Epidermal melanocyte (primary cell): Measurements from ENCODE around the gene ACACA.

Source experiments
- DNase-seq: peaks from one replicate; pipeline ENCODE4 v3.0.0; 2011; ENCODE audit warnings: low spot score; ENCODE audit not compliant: insufficient read length

Gene ACACA

DNA sequence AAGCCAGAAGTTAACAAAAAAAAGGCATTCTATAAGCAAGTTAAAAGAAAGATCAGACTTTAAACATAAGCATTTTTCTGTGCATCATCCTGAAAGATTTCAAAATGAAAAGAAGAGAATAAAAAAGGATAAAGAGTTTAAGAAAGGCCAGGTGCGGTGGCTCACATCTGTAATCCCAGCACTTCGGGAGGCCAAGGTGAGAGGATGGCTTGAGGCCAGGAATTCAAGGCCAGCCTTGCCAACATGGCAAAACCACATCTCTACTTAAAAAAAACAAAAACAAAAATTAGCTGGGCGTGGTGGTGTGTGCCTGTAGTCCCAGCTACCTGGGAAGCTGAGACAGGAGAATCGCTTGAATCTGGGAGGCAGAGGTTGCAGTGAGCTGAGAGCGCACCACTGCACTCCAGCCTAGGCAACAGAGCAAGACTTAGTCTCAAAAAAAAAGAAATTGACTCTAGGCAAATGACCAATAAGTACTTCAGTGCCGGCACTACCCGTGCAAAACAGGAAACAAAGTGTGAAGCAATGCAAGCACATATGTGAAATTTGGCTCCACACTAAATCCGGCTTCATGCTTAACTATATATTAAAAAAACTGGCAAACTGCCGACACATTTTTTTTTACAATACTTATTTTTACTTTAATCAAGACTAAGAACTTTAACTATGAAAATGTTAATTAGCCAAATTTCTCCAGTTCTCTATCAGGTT lies 114.1 kb downstream of the ACACA start:
- DNase-seq = no peak

GRCh38 chr17:37291351-37291750 lies 115.3 kb downstream of the ACACA start:
- no peak for DNase-seq

DNA sequence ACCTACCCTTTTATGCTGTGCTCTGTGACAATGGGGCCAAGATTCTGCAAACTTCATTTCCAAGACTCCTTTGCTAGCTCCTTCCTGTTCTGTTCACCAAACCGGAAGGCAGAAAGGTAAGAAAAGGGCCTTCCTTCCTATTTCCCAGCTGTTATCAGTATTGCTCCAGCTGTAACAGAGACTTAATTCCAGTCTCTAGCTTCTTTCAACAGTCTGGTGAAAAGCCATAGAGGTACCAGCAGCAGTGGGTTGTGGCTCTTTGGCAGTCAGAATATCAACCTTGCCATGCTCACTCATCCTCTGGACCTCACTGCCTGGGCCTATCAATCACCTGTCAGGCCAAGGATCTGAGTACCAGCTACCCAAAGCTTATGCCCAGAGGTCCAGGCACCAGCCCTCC lies 120.2 kb downstream of the ACACA start:
- no peak for DNase-seq

DNA sequence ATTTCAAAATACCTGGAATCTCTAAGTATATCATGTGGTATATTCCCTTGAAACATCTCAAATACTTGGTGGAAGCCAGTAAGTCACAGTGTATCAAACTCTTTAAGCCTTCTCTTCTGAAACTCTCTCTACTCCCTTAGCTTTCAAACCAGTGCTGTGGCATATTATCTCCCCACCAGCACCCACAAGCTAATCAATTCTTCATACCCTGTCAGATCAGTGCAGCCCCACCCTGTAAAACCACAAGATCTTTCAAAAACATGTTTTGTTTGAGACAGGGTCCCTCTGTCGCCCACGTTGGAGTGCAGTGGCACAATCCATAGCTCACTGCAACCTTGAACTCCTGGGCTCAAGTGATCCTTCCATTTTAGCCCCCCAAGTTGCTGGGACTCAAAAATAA lies 122.4 kb downstream of the ACACA start:
- DNase-seq = no peak

DNA sequence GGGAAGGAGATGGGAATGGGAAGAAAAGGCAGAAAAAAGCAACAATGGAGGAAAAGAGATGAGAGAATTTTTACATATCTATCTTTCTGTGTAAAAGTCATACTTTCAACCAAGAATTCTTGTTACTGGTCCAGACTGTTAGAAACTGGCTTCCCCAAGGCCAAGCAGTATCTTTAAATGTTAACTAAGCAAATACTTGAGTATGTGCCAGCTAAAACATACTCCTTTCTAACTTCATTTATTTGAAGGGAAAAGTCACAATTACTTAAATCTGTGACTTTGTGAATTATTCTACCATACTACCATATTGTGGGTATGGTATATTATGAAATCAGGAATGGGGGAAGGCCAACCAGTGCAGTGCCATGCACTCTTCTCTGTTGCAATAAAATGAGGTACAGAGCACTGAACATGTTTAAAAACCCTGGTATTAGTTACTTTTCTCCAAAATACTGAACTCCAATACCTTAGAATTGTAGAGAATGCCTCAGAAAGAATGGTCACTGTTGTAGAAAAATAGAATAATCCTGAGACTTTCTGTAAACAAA lies 123.1 kb downstream of the ACACA start:
- DNase-seq = no peak

DNA sequence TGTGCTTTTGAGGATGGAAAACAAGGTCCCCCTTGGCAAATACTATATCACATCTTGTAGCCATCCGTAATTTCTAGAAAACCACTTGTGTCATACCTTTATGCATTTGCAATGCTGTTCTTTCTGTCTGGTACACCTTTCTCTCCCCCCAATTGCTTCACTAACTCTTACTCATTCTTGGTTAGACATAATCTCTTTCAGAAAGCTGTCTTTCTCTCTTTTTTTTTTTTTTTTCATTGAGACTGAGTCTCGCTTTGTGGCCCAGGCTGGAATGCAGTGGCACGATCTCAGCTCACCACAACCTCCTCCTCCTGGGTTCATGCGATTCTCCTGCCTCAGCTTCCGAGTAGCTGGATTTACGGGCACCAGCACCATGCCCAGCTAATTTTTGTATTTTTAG lies 125.8 kb downstream of the ACACA start:
- no peak for DNase-seq

GRCh38 chr17:37278247-37278894 lies 128.3 kb downstream of the ACACA start:
- no peak for DNase-seq

- DNase-seq = no peak
Measured at GRCh38 chr17:37276475-37276874, 130.2 kb downstream of the ACACA start.

- DNase-seq = no peak
Measured at GRCh38 chr17:37274461-37274860, 132.2 kb downstream of the ACACA start.

GRCh38 chr17:37273409-37274051 lies 133.1 kb downstream of the ACACA start:
- DNase-seq = no peak

DNA sequence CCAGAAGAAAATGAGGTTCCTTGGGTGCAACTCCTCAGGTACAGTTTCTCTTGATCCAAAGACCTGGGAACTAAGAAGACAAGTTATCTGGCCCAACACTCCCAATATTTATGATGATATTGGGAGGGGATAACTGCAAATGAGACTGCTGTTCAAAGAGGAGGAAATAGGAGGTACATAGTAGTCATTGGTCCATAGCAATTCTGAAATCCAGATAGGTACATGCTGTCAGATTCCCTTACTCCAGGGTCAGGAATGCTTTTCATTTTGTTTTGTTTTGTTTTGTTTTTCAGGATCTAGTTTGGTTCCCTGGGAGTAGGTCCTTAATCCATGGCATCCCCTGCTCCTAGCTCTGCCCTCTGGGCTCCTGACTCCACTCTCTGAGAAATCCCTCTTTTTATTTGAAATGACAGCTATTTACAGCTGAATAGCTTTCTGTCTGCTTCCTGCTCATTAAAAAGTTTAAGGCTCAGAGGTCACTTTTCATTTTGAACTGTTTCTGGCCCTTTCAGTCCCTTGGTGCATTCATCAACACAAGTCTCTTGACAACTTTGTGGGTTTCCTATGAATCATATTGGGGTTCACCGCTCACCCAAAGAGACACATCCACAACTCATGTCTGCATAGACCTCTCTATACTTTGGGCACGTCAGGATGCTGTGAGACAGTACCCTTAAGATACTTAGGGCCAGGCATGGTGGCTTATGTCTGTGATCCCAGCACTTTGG lies 141.0 kb downstream of the ACACA start:
- no peak for DNase-seq

DNA sequence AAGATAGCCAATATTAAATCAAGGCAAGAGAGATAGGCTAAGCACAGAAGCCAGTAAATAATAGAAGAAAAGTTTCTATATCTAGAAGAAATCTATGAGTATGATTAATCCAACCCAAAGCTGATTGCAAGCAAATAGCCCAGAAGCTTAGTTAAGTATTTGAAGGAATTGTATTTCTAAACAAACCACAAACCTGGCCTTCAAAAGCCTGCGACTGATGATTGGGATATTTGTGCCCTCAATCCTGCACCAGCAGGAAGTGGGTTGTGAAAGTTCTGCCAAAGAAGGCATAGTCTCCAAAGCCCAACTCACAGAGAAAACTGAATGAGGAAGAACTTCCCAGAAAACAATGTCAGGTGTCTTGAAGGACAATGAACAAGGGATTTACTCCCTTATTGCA lies 145.3 kb downstream of the ACACA start:
- DNase-seq = no peak

DNA sequence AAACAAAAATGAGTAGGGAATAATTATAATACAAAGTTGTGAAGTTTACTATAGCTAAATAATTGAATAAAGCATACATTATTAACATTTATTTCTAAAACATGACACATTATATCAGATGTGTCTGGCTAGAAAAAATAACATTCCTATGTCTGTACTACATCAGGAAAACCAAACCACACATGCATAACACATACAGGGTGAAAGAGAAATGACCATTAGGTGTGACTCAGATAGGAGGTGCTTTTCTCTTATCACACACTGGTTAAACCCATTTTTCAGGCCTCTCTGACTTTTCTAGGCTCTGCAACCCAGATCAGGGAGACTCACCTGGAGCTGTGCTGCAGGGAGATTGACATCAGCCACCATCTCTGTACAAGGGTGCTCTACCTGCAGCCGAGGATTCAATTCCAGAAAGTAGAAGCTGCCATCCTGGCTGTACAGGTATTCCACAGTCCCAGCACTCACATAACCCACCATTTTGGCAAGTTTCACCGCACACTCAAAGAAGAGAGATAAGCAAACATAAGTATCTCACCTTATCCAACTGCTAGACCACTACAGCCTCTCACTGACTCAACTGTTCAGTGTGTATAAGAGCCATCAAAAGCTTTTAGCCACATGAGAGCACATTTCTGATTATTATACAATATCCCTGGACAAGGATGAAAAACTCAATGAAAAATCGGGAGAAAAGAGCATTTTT lies 147.5 kb downstream of the ACACA start:
- DNase-seq = no peak

DNA sequence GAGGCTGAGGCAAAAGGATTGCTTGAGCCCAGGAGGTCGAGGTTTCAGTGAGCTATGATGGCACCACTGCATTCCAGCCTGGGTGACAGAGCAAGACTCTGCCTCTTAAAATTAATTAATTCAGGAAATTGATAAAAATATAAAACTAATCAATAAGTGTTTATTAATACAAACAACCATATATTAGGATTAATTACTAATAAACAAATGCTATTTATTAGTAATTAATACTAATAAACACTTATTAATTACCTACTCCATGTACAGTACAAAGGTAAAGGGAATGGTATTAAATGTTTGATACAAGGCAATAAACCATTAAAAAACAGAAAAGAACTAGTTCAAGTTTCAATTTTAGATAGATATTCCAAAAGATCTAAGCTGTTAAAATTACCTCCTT lies 150.0 kb downstream of the ACACA start:
- DNase-seq = no peak

DNA sequence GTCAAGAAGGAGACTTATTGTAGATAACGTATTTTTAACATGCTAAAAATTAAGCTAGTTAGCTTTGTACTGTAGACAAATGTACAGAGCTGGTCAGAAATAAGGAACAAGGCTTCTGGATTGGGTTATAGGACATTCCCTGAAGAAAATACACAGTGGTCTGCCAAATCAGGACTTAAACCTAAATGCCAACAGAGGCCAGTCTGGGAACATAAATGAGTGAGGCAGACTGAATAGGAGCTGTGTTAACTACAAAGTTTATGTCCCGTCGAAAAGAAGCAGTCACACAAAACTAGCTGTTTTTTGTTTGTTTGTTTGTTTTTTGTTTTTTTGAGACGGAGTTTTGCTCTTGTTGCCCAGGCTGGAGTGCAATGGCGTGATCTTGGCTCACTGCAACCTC lies 151.2 kb downstream of the ACACA start:
- DNase-seq = no peak

- no peak for DNase-seq
Measured at GRCh38 chr17:37247825-37248224, 158.8 kb downstream of the ACACA start.

DNA sequence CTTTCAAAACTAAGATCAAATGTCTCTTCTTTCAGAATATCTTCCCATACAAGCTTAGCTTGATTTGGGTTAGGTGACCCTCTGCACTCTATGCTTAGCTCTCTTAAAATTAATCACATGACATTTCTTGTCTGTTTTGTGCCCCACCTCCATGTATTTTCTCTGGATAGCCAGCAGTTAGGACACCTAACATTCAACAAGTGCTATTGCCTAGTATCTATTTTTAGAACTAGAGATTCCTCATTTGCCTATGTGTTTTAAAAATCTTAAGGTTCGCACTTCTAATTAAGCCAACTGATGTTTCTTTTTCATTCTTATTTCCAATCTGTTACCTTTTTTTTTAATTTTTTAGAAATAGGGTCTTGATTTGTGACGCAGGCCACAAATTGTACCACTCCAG lies 160.6 kb downstream of the ACACA start:
- no peak for DNase-seq

DNA sequence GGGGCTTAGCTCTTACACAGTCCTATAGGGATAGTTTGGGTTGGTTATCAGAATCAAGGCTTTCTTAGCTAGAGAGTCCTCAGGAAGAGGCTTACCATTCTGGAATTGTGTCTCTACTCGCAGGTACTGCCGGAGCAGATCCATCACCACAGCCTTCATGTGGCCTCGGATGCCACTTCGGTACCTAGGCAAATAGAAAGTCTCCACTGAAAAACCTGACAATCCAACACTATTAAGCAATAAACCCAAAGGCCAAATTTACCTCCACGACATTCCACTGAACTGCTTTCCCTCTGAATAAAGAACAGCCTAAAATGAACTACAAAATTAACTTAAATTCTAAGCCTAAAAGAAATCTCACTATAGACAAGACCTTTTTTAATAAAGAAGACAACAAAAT lies 166.3 kb downstream of the ACACA start:
- DNase-seq = no peak

- DNase-seq = no peak
Measured at GRCh38 chr17:37239690-37240334, 166.8 kb downstream of the ACACA start.

DNA sequence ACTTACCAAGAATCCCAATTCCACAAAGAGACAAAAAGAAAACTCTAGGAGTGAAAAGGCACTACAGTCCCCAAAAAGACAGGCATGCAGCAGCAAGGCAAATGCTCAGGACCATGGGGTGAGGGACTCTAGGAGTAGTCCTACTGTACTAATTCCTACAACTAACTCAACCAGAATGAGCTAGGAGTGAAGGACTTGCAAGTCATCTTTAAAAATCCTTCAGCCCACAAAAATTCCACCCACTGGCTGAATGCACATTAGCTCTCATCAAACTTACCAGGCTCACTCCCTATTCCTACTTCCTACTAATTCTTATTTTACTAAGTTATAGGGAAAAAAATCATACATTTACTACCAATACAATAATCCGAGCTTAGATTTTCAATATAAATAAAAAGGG lies 172.5 kb downstream of the ACACA start:
- DNase-seq = no peak

- no peak for DNase-seq
Measured at GRCh38 chr17:37233036-37233435, 173.6 kb downstream of the ACACA start.
